Left lung (tissue), 10 donors: ENCODE results near the gene WDR20. TPM values are rescaled to one million over a fixed set of nuclear protein-coding genes. Genes with fewer than 3 reads are reported as not detected.
"Not testable (repeated sequence)": the region's sequence is repeated elsewhere in the genome, so short reads cannot be mapped to it uniquely, and the experiment has no call there.

Experiments used
- ATAC-seq: fragments of 200-7000 bp; cut with Tn5 transposase; one replicate; pipeline ENCODE4 v1.9.1; 2020; ENCODE audit warnings: moderate library complexity
- DNase-seq, 4 donors: peaks; one replicate each; pipeline ENCODE4 v3.0.0-alpha.2; 2013 to 2020
- H3K27ac ChIP-seq, 2 donors: fragments of 200-600 bp; sonication (generic) in 1 of 2; one replicate each; pipeline versions ENCODE4 v1.5.0 to v1.8.0; 2020 to 2021
- H3K27me3 ChIP-seq, 2 donors: fragments of 200-600 bp; sonication (generic) in 1 of 2; one replicate each; pipeline versions ENCODE4 v1.5.0 to v1.8.0; 2020 to 2021
- H3K36me3 ChIP-seq, 2 donors: fragments of 200-600 bp; sonication (generic) in 1 of 2; one replicate each; pipeline versions ENCODE4 v1.5.0 to v1.8.0; 2020 to 2021
- H3K4me1 ChIP-seq, 2 donors: fragments of 200-600 bp; one replicate each; pipeline ENCODE4 v1.8.0; 2021
- H3K4me3 ChIP-seq, 2 donors: fragments of 200-600 bp; sonication (generic) in 1 of 2; one replicate each; pipeline versions ENCODE4 v1.5.0 to v1.8.0; 2020 to 2021; ENCODE audit warnings: mild to moderate bottlenecking in 1 of 2
- H3K9me3 ChIP-seq, 2 donors: fragments of 200-600 bp; sonication (generic) in 1 of 2; one replicate each; pipeline versions ENCODE4 v1.5.0 to v1.8.0; 2020 to 2021
- intact Hi-C, 2 donors: fragments of 100-400 bp; cut with DNase I; formaldehyde crosslinking; loops; one replicate each; pipeline versions ENCODE4 v1.11.2 to v1.14.2; 2022
- polyA plus RNA-seq, 6 donors: library from polyadenylated mRNA; unstranded; fragments of 120-200 nt; gene quantifications; one replicate each; pipeline ENCODE4 v1.2.1, GENCODE V29; 2013; ENCODE audit not compliant: insufficient read length in 6 of 6
- total RNA-seq, 2 donors: library from RNA; stranded (reverse); fragmentation: NEBNext Ultra II Directional; extraction: Animal tissue kit (Norgen Biotek cat#: 25700); gene quantifications; one replicate each; pipeline ENCODE4 v1.2.1, GENCODE V29; 2021
- TF ChIP-seq, protein P1 (sequence below), 2 donors: fragments of 200-600 bp; sonication (generic) in 1 of 2; IDR thresholded peaks; one replicate each; pipeline versions ENCODE4 v1.5.0 to v1.8.0; 2021; ENCODE audit warnings: antibody characterized with exemption in 2 of 2
- donor health status: DM: no; HTN: yes; CAD: no.
- donor health status: DM: no; HTN: no; CAD: no.

WDR20 gene
- total and polyA plus RNA-seq, 8 donors = 22.4 to 28.4 (median 26.2) TPM

DNA sequence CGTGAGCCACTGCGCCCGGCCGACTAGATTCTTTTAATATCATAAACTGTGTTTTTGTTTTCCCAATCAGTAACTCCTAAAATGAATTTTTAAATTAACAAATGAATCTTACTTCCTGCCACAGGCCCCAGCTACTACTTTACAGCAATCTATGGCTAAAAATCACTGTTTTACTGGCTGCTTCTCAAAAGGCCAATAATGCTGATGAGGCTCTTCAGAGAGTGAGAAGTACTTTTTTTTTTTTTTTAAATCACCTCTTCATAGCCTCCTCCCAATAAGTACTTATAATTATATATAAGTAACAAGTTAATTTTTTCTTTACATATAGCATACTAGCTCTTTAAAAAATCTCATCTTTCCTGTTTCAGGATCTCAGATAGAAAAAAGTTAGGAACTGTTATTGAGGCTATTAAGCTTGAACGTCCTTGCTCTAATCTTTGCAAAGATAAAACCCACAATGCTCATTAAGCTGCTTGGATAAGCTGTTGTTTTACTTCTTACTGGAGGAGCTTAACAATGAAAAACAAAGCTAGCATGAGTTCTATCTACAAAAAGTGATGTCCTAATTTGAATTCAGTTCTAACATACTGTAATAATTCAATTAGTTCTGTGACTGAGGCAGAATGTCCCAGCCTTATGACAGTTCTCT is 12.8 kb upstream of the WDR20 start:
- Histone ChIP-seq H3K27me3 (no peaks in the 10 kb centered on the region), H3K4me3 (no peak overlapping the region), H3K27ac (no peak overlapping the region), H3K4me1 (no peaks in the 10 kb centered on the region), H3K9me3 (no peaks in the 10 kb centered on the region), H3K36me3 (no peaks in the 10 kb centered on the region)
- TF ChIP-seq, protein P1, sequence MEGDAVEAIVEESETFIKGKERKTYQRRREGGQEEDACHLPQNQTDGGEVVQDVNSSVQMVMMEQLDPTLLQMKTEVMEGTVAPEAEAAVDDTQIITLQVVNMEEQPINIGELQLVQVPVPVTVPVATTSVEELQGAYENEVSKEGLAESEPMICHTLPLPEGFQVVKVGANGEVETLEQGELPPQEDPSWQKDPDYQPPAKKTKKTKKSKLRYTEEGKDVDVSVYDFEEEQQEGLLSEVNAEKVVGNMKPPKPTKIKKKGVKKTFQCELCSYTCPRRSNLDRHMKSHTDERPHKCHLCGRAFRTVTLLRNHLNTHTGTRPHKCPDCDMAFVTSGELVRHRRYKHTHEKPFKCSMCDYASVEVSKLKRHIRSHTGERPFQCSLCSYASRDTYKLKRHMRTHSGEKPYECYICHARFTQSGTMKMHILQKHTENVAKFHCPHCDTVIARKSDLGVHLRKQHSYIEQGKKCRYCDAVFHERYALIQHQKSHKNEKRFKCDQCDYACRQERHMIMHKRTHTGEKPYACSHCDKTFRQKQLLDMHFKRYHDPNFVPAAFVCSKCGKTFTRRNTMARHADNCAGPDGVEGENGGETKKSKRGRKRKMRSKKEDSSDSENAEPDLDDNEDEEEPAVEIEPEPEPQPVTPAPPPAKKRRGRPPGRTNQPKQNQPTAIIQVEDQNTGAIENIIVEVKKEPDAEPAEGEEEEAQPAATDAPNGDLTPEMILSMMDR (IDR thresholded peaks at IDR 0.05) = no peak
- no peak for ATAC-seq
- intact Hi-C loops = no loop called here
- DNase-seq = no peak

GRCh38 chr14:102131741-102132140 is 8.0 kb upstream of the WDR20 start:
- H3K4me1 ChIP-seq = no peaks in the 10 kb centered on the region
- no peaks in the 10 kb centered on the region for H3K27me3 ChIP-seq
- no peaks in the 10 kb centered on the region for H3K36me3 ChIP-seq
- no peaks in the 10 kb centered on the region for H3K9me3 ChIP-seq
- H3K4me3 ChIP-seq = no peak overlapping the region
- intact Hi-C loops = no loop called here
- no peak overlapping the region for H3K27ac ChIP-seq
- DNase-seq = no peak
- ATAC-seq = no peak
- TF ChIP-seq, protein P1 (IDR thresholded peaks at IDR 0.05) = no peak

DNA sequence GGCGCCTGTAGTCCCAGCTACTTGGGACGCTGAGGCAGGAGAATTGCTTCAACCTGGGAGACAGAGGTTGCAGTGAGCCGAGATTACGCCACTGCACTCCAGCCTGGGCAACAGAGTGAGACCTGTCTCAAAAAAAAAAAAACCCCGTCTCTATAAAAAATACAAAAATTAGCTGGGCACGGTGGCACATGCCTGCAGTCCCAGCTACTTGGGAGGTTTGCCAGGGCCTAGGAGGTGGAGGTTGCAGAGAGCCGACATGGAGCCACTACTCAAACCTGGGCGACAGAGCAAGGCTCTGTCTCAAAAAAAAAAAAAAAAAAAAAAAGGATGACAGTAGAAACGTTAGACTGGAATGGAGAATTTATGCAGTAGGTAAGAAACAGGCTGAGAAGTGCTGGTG is 5.7 kb upstream of the WDR20 start:
- DNase-seq, H3K27me3 ChIP-seq, H3K4me3 ChIP-seq, H3K36me3 ChIP-seq, ATAC-seq, intact Hi-C loops, H3K4me1 ChIP-seq, H3K9me3 ChIP-seq, H3K27ac ChIP-seq: not testable (repeated sequence)

- intact Hi-C loops, H3K36me3 ChIP-seq, H3K27me3 ChIP-seq, H3K4me1 ChIP-seq, H3K27ac ChIP-seq, H3K4me3 ChIP-seq, H3K9me3 ChIP-seq, ATAC-seq, DNase-seq: not testable (repeated sequence)
These were observed 5.0 kb upstream of the WDR20 start for GRCh38 chr14:102134719-102135118.

- H3K4me1 ChIP-seq, intact Hi-C loops, H3K36me3 ChIP-seq, DNase-seq, H3K9me3 ChIP-seq, H3K27me3 ChIP-seq, H3K27ac ChIP-seq, ATAC-seq, H3K4me3 ChIP-seq: not testable (repeated sequence)
These were observed 4.2 kb upstream of the WDR20 start for GRCh38 chr14:102135456-102135855.

GRCh38 chr14:102138535-102138934 is 1.2 kb upstream of the WDR20 start:
- ATAC-seq (no peak), DNase-seq (no peak)
- peaks cover 5 to 27% of the 10 kb centered on the region in 2 donors for H3K4me1 ChIP-seq
- no peaks in the 10 kb centered on the region for H3K36me3 ChIP-seq
- H3K27me3 ChIP-seq = no peaks in the 10 kb centered on the region
- H3K4me3 ChIP-seq = peak overlapping the region; percentile 89 to 99
- intact Hi-C loops = no loop called here
- TF ChIP-seq, protein P1 (IDR thresholded peaks at IDR 0.05) = no peak
- no peak overlapping the region for H3K27ac ChIP-seq
- H3K9me3 ChIP-seq = no peaks in the 10 kb centered on the region

GRCh38 chr14:102138961-102139285 is 774 bp upstream of the WDR20 start:
- Histone ChIP-seq H3K9me3 (no peaks in the 10 kb centered on the region), H3K27ac (peak overlapping the region; percentile 26 to 85), H3K27me3 (no peaks in the 10 kb centered on the region), H3K4me3 (peak overlapping the region; percentile 89 to 99), H3K4me1 (peaks cover 5 to 27% of the 10 kb centered on the region in 2 donors), H3K36me3 (no peaks in the 10 kb centered on the region)
- DNase-seq (peak in 2 of 4 donors; percentile 7 to 8), ATAC-seq (peak; percentile 4)
- TF ChIP-seq, protein P1 (IDR thresholded peaks at IDR 0.05) = no peak
- intact Hi-C loops = no loop called here
